CMK (cell line): ENCODE measurements around the gene CDH12.
"Not testable (repeated sequence)": the region's sequence is repeated elsewhere in the genome, so short reads cannot be mapped to it uniquely, and the experiment has no call there.

Experiments
- DNase-seq: peaks from one replicate; pipeline ENCODE4 v3.0.0-alpha.2; 2010; ENCODE audit warnings: low read depth

CDH12 gene

GRCh38 chr5:22277006-22277405 lies 576.1 kb downstream of the CDH12 start:
- no peak for DNase-seq

GRCh38 chr5:22265855-22266254 lies 587.3 kb downstream of the CDH12 start:
- not testable (repeated sequence) for DNase-seq

GRCh38 chr5:22258139-22258538 lies 595.0 kb downstream of the CDH12 start:
- DNase-seq, result no peak

- DNase-seq, result no peak
Measured at GRCh38 chr5:22250528-22250927, 602.6 kb downstream of the CDH12 start.

DNA sequence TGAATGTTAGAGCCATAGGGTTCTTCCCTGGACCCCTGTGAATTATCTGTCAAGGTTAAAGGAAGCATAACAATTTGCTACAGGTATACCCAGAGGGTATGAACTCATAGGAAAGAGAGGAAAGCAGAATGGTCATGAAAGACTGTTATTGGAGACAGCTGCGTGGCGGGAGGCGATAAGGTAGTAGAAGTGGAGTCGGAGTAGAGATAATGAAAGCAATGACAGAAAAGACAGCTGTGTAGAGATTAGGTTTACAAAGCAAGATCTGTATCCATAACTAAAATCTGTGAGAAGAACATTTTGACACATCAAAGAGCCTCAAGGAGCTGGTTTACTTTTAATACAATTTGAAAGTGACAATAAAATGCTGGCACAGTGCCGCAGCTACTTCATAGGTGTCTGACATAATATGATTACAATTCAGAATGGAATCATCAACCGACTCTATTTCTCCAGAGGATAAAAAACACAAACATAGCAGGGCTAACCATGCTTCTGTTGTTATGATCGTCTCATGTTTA lies 603.9 kb downstream of the CDH12 start:
- no peak for DNase-seq

- DNase-seq, result no peak
Measured at GRCh38 chr5:22245770-22246169, 607.4 kb downstream of the CDH12 start.

GRCh38 chr5:22242532-22242931 lies 610.6 kb downstream of the CDH12 start:
- no peak for DNase-seq

DNA sequence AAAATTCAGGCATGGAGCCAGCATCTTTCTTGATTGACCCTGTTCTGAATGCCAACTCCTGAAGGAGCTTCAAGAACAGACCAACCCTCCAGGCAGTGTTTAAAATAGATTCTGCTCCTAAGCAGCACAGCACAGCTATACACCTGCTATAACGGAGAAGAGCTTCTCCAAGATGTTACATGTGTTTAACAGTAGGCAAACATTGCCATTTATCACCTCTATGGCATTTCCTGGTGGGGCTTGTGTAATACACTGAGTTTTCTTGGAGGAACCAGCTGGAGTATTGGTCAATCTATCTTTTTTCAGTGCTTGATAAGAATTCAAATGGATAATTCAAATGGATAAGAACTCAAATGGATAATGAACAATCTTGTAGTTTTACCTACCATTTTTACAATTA lies 615.1 kb downstream of the CDH12 start:
- DNase-seq, result no peak

GRCh38 chr5:22226423-22226822 lies 626.7 kb downstream of the CDH12 start:
- DNase-seq, result no peak

DNA sequence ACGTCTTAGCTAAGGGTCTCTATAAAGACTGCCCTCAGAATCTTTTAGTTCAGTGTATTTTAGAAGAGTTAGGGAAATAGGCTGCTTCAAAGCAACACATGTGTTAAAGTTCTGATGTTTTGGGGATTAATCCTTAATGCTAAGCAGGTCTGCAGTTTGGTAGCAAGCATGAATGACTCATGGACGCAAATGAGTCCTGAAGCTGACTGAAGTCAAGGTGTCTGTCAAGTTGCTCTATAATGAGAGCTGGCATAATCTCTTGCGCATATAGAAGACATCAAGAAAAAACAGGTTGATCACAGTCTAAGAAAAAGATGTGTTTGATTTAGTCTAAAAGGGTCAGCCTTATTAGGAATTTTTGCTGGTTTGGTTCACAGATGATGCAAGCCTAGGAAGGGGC lies 630.1 kb downstream of the CDH12 start:
- DNase-seq, result no peak

GRCh38 chr5:22213703-22214495 lies 639.2 kb downstream of the CDH12 start:
- not testable (repeated sequence) for DNase-seq

DNA sequence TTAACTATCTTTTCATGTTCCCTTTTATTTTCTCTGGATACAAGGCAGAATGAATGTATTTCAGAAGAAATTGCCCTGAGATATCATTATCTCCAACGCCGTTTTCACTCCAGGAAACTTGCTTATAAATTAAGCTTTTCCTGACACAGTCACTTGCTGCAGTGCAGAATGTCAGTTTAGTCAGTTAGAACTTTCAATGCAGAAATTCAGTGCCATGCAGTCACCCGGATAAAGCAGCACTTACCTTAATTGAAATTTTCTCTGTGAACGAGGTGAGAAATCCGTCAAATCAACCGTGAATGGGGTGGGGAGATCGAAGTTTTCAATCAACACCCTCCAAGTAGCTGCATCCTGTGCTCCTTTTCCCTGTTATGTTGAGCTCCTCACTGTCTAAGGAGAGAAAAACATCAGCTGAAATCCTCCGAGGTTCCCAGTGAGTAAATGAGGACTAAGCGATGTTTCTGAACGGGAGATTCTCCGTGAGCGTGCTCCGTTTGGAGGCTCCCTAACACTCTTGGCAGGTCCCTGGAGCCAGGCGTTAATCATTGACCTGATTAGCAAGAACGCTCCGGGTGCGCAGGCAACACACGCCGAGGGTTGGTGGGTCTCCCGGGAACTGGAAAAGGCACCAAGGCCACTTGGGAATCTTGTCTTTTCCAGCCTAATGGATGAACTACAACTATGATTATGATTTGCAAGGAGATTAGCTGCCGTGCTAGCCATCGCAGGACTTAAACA lies 640.7 kb downstream of the CDH12 start:
- DNase-seq, result not testable (repeated sequence)

- DNase-seq, result not testable (repeated sequence)
Measured at GRCh38 chr5:22208463-22208862, 644.7 kb downstream of the CDH12 start.

DNA sequence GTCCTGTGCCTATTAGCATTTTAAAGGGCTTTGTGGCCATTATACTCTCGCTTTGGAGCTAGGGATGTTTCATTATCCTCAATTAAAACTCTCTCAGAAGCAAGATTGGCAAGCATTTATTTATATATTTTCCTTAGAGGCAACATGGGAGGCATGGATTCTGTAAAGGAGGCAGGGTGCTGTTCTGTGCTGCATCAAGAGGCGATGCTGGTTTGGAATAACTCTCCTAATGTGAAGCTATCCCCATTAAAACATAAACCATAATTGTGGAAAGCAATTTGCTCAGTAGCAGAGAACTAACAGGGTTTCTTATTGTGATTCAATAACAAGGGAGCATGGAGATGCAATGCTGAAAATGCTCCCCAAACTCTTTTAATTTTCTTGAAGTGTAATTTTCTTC lies 664.5 kb downstream of the CDH12 start:
- DNase-seq, result not testable (repeated sequence)

- not testable (repeated sequence) for DNase-seq
Measured at GRCh38 chr5:22187632-22188228, 665.4 kb downstream of the CDH12 start.

DNA sequence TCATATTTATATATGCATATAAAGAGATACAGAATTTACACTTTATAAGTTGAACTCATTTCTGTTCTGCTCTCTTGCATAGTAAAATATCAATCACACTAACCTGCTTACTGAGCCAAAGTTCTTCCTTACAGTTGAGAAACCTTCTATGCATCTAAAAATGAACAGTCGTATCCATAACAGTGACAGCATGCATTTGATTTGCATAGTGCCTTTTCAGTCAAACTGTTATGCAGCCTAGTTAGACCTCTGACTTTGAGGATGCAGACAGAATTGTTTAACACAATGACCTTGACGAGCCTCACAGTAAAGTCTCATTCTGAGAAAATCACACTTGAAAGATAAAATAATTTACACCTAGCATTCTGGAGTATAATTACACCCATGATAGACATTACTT lies 683.9 kb downstream of the CDH12 start:
- DNase-seq, result not testable (repeated sequence)

DNA sequence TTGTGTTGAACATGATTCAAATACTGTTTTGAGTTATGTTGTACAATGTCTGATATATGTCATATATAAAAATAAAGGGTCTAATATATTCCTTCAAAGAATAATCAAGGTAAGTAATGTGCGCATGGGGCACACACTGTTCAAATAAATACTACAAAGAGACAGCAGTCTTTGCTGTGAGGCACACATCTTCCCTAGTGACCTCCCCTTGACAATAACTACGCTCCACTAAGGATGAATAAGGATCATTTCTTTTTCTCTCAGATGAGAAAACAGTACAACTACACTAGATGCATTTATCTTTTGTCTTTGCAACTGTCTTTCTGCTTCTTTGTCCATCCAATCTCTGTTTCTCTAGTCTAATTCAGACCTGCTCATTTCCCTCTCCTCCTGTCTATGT lies 684.4 kb downstream of the CDH12 start:
- DNase-seq, result not testable (repeated sequence)

DNA sequence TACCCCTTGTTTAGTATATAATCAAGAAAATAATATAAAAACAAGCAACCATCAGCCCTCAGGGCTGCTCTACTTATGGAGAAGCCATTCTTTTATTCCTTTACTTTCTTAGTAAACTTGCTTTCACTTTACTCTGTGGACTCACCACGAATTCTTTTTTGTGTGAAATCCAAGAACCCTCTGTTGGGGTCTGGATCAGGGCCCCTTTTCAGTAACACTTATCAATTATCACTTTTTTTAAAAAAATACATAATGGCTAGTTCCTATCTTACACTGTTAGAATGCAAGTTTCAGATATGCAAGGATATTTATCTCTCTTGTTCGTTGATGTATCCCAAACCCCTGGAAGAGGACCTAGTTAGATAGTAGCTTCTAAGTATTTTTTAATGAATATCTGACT lies 687.2 kb downstream of the CDH12 start:
- not testable (repeated sequence) for DNase-seq

- not testable (repeated sequence) for DNase-seq
Measured at GRCh38 chr5:22164910-22165748, 688.0 kb downstream of the CDH12 start.

DNA sequence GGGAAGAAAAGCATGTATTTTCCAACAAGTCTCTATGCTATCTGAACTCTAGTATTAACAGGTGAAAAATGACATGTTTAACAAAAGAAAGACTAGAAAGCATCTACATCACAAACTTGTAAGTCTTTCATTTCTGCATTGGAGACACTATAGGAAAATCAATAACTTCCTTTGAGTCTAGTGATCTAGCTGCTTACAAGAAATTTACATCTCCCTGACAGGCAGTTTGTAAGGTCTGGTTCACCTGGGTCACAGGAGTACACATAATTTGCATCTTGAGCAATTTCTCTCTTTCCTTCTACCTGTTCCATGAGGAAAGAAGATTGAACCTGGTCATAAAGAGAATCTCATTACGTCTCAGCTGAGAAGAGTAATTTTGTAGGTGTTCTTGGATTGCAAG lies 696.2 kb downstream of the CDH12 start:
- DNase-seq, result not testable (repeated sequence)

GRCh38 chr5:22154779-22155178 lies 698.4 kb downstream of the CDH12 start:
- DNase-seq, result not testable (repeated sequence)

- not testable (repeated sequence) for DNase-seq
Measured at GRCh38 chr5:22151801-22152200, 701.3 kb downstream of the CDH12 start.
